GM23248 (cell line): Measurements from ENCODE around the gene GAK.

ENCODE experiments used
- EZH2 ChIP-seq: fragments of 200-600 bp; sonication (generic); IDR thresholded peaks from 2 replicates; pipeline ENCODE4 v1.6.1; 2018; ENCODE audit warnings: antibody characterized with exemption, mild to moderate bottlenecking; ENCODE audit not compliant: insufficient read depth, poor library complexity, severe bottlenecking
- EZH2phosphoT487 ChIP-seq: fragments of 200-600 bp; sonication (generic); IDR thresholded peaks from 2 replicates; pipeline ENCODE4 v1.6.1; 2018; ENCODE audit warnings: antibody characterized with exemption, moderate library complexity, mild to moderate bottlenecking, low read depth; ENCODE audit not compliant: insufficient read depth

DNA sequence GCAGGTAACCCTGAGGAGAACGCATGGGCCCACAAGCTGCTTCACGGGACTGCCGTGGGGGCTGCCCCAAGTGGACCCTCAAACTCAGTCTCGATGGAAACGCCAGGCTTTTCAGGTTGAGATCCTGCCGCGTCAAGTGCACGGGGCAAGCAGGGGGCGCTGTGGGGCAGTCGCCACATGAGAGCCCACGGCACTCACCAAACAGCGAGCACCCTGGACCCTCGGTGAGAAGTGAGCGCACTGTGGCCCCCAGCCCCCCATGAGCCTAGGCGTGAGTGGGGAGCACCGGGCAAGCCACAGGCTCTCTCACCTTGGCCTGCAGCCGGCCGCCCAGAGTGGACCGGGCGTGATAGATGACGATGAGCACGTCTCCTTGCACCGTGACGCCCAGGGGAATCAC is 55.3 kb downstream of the GAK start:
- TF ChIP-seq EZH2 (no peak), EZH2phosphoT487 (no peak)
